OCI-LY7 (cell line): Measurements from ENCODE around the gene RAB7A.

Experiments used
- CTCF ChIP-seq: fragments of 200-600 bp; sonication (generic); conservative IDR thresholded peaks from 2 replicates; pipeline ENCODE4 v1.5.1; 2014; ENCODE audit warnings: mild to moderate bottlenecking, antibody characterized with exemption, low read length, moderate library complexity, mixed read lengths
- EZH2phosphoT487 ChIP-seq: fragments of 200-600 bp; sonication (generic); IDR thresholded peaks from 2 replicates; pipeline ENCODE4 v1.6.1; 2018; ENCODE audit warnings: low read depth, borderline replicate concordance, mild to moderate bottlenecking, mixed run types, antibody characterized with exemption, low read length, moderate library complexity, mixed read lengths

DNA sequence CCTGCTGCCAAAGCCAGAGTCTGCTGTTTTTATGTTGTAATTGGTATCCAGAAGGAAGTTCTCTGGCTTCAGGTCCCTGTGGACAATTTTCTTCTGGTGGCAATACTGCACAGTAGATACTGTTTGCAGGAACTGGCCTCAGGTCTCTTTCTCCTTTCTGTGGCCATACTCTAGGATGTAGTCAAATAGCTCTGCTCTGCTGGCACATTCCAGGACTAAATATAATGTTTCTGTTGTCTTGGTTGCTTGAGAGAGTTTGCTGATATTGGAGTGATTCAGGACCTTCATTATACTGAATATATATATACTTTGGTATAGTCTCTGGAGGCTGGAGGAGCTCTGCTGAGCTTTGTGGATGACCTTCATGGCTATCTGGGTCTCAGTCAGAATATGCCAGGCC lies 23.1 kb downstream of the RAB7A start:
- TF ChIP-seq CTCF = no peak
- TF ChIP-seq EZH2phosphoT487 = no peak
